ENCODE measurements around the gene COL15A1. TPM values are rescaled to one million over a fixed set of nuclear protein-coding genes. Genes with fewer than 3 reads are reported as not detected.

Gene COL15A1
- total and polyA plus RNA-seq, 4 donors = 6.3 to 126 (median 36.4) TPM

GRCh38 chr9:98974994-98975712 is 31.4 kb downstream of the COL15A1 start:
- H3K27me3 ChIP-seq (ENCODE audit: control insufficient read depth in 1 of 2, insufficient read depth in 2 of 2, low read length in 1 of 2) = no peaks in the 10 kb centered on the region
- H3K4me1 ChIP-seq (ENCODE audit: control insufficient read depth in 1 of 2, insufficient read depth in 2 of 2, low read length in 2 of 2) = no peaks in the 10 kb centered on the region
- H3K4me3 ChIP-seq (ENCODE audit: low read length in 2 of 2) = no peak overlapping the region
- DNase-seq = peak; percentile 86 to 96
- WGBS, 2 donors = 2 to 4% methylated on average over 33 of the region's 33 CpGs
- peak overlapping the region in 1 of 2 donors; percentile 4 for H3K27ac ChIP-seq (ENCODE audit: low read depth in 1 of 2, low read length in 2 of 2)
- no peaks in the 10 kb centered on the region for H3K36me3 ChIP-seq (ENCODE audit: control insufficient read depth in 1 of 2, insufficient read depth in 2 of 2, low read length in 1 of 2)
- no peaks in the 10 kb centered on the region for H3K9me3 ChIP-seq (ENCODE audit: control insufficient read depth, low read length)
- intact Hi-C loops (cut with DNase I) = loop anchor here in 1 of 2 donors (10.0 kb wide), 2 partner anchors 930 to 1450 kb away; partner anchors contain the start of genes MSANTD3 and STX17
- peak; percentile 91 for ATAC-seq (ENCODE audit: low FRiP score)

- 87 to 91% methylated on average over 3 of the region's 3 CpGs for WGBS, 2 donors
- no peak for DNase-seq
- Histone ChIP-seq H3K27ac (ENCODE audit: low read depth in 1 of 2, low read length in 2 of 2) (no peak overlapping the region), H3K9me3 (ENCODE audit: control insufficient read depth, low read length) (no peaks in the 10 kb centered on the region), H3K36me3 (ENCODE audit: control insufficient read depth in 1 of 2, insufficient read depth in 2 of 2, low read length in 1 of 2) (no peaks in the 10 kb centered on the region), H3K4me3 (ENCODE audit: low read length in 2 of 2) (no peak overlapping the region), H3K27me3 (ENCODE audit: control insufficient read depth in 1 of 2, insufficient read depth in 2 of 2, low read length in 1 of 2) (no peaks in the 10 kb centered on the region), H3K4me1 (ENCODE audit: control insufficient read depth in 1 of 2, insufficient read depth in 2 of 2, low read length in 2 of 2) (no peaks in the 10 kb centered on the region)
- intact Hi-C loops (cut with DNase I) = loop anchor here (1.0 to 10.0 kb wide), 3 partner anchors 22 to 1449 kb away; partner anchors contain the start of genes MSANTD3 (in 1 of the 2) and STX17 (in 1 of the 2)
- ATAC-seq (ENCODE audit: low FRiP score) = no peak
These were observed 32.1 kb downstream of the COL15A1 start for GRCh38 chr9:98975838-98976237.

DNA sequence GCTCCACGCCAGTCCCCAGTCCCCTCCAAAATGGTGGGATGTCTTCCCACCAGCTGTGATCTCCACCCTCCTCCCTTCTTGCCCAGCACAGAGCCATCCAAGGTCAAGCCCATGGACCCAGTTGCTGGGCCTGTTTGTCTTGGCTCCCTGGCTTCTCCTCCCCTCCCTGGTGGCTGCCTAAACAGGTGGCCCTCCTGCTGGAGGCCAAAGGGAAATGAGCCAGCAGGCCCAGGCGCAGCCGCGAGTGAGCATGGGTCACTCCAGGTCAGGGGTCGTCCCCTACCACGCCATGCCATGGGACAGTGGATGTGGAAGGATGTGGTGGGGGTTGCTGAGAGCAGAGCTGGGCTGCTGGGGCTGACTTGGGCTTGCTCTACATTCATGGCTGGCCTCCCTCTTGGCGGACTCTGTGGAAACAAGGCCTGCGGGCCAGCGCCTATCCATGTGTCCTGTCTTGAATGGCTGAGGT is 33.6 kb downstream of the COL15A1 start:
- no peaks in the 10 kb centered on the region for H3K36me3 ChIP-seq (ENCODE audit: control insufficient read depth in 1 of 2, insufficient read depth in 2 of 2, low read length in 1 of 2)
- DNase-seq (no peak), ATAC-seq (ENCODE audit: low FRiP score) (no peak)
- no peaks in the 10 kb centered on the region for H3K9me3 ChIP-seq (ENCODE audit: control insufficient read depth, low read length)
- no peaks in the 10 kb centered on the region for H3K27me3 ChIP-seq (ENCODE audit: control insufficient read depth in 1 of 2, insufficient read depth in 2 of 2, low read length in 1 of 2)
- intact Hi-C loops (cut with DNase I) = loop anchor here in 1 of 2 donors (10.0 kb wide), 2 partner anchors 928 to 1448 kb away; partner anchors contain the start of genes MSANTD3 and STX17
- H3K4me3 ChIP-seq (ENCODE audit: low read length in 2 of 2) = no peak overlapping the region
- no peak overlapping the region for H3K27ac ChIP-seq (ENCODE audit: low read depth in 1 of 2, low read length in 2 of 2)
- no peaks in the 10 kb centered on the region for H3K4me1 ChIP-seq (ENCODE audit: control insufficient read depth in 1 of 2, insufficient read depth in 2 of 2, low read length in 2 of 2)
- 54 to 57% methylated on average over 9 of the region's 9 CpGs for WGBS, 2 donors

DNA sequence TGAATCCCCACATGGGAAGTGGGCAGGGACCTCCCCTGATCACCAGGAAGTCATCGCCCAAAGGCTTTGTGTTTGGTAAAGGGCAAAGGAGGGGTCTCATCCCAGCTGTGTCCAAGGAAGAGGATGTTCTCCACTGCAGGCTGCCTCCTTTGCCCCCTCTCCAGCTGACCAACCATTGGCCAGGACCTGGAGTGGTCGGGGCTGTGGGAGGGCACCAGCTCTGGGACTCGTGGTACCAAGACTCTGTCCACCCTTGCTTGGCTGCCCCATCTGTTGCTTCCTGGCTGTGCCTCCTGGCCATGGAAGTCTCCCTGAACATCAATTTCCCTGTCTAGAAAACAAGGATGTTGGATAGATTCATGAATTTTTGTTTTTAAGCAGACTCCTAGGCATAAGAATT is 34.1 kb downstream of the COL15A1 start:
- no peak overlapping the region for H3K27ac ChIP-seq (ENCODE audit: low read depth in 1 of 2, low read length in 2 of 2)
- DNase-seq (no peak), ATAC-seq (ENCODE audit: low FRiP score) (no peak)
- H3K27me3 ChIP-seq (ENCODE audit: control insufficient read depth in 1 of 2, insufficient read depth in 2 of 2, low read length in 1 of 2) = no peaks in the 10 kb centered on the region
- no peaks in the 10 kb centered on the region for H3K36me3 ChIP-seq (ENCODE audit: control insufficient read depth in 1 of 2, insufficient read depth in 2 of 2, low read length in 1 of 2)
- WGBS, 2 donors = 62 to 64% methylated on average over 3 of the region's 3 CpGs
- no peak overlapping the region for H3K4me3 ChIP-seq (ENCODE audit: low read length in 2 of 2)
- no peaks in the 10 kb centered on the region for H3K9me3 ChIP-seq (ENCODE audit: control insufficient read depth, low read length)
- H3K4me1 ChIP-seq (ENCODE audit: control insufficient read depth in 1 of 2, insufficient read depth in 2 of 2, low read length in 2 of 2) = no peaks in the 10 kb centered on the region
- intact Hi-C loops (cut with DNase I) = loop anchor here in 1 of 2 donors (10.0 kb wide), 2 partner anchors 927 to 1447 kb away; partner anchors contain the start of genes MSANTD3 and STX17

DNA sequence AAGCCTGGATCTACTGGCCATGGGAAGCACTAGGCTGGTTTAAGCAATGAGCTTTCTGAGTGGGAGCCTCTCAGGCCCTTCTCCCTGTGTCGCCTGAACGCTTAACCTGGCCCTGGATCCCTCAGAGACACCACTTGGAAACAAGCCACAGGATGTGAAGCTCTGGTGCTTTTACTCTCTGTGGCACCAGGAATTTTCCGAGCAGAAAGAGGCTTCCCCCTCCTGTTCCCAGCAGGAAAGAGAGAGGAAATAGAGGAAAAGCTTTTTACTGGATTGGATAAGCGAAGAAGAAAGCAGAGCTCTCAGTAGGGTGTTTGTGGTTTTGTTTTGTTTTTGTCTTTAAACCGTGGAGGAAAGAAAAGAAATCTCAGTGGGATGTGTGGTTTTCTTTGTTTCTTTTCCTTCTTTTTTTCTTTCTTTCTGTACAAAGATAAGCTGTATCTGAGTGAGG is 34.5 kb downstream of the COL15A1 start:
- H3K27ac ChIP-seq (ENCODE audit: low read depth in 1 of 2, low read length in 2 of 2) = no peak overlapping the region
- H3K4me3 ChIP-seq (ENCODE audit: low read length in 2 of 2) = no peak overlapping the region
- no peaks in the 10 kb centered on the region for H3K9me3 ChIP-seq (ENCODE audit: control insufficient read depth, low read length)
- no peaks in the 10 kb centered on the region for H3K27me3 ChIP-seq (ENCODE audit: control insufficient read depth in 1 of 2, insufficient read depth in 2 of 2, low read length in 1 of 2)
- intact Hi-C loops (cut with DNase I) = loop anchor here in 1 of 2 donors (10.0 kb wide), 2 partner anchors 927 to 1447 kb away; partner anchors contain the start of genes MSANTD3 and STX17
- DNase-seq (no peak), ATAC-seq (ENCODE audit: low FRiP score) (peak; percentile 10)
- H3K36me3 ChIP-seq (ENCODE audit: control insufficient read depth in 1 of 2, insufficient read depth in 2 of 2, low read length in 1 of 2) = no peaks in the 10 kb centered on the region
- H3K4me1 ChIP-seq (ENCODE audit: control insufficient read depth in 1 of 2, insufficient read depth in 2 of 2, low read length in 2 of 2) = no peaks in the 10 kb centered on the region
- WGBS, 2 donors = 36 to 41% methylated on average over 5 of the region's 5 CpGs

DNA sequence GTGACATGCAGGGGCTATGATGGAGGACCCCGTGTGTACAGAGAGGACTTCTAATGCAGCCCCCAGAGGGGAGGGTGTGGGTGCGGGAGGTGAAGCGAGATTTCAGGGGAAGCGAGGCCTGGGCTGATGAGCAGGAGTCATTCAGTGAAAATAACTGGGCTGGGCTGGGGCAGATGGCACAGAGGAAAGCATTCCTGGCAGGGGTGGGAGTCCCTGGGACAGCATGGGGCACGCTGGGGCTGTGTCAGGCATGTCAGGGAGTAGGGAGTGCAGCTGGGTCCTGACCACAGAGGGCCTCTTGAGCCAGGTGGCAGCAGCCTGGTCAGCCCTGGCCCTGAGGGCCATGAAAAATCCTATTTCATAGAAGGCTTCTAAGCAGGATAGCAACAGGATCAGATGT is 36.6 kb downstream of the COL15A1 start:
- Histone ChIP-seq H3K27ac (ENCODE audit: low read depth in 1 of 2, low read length in 2 of 2) (no peak overlapping the region), H3K9me3 (ENCODE audit: control insufficient read depth, low read length) (no peaks in the 10 kb centered on the region), H3K27me3 (ENCODE audit: control insufficient read depth in 1 of 2, insufficient read depth in 2 of 2, low read length in 1 of 2) (no peaks in the 10 kb centered on the region), H3K4me1 (ENCODE audit: control insufficient read depth in 1 of 2, insufficient read depth in 2 of 2, low read length in 2 of 2) (no peaks in the 10 kb centered on the region), H3K36me3 (ENCODE audit: control insufficient read depth in 1 of 2, insufficient read depth in 2 of 2, low read length in 1 of 2) (no peaks in the 10 kb centered on the region), H3K4me3 (ENCODE audit: low read length in 2 of 2) (no peak overlapping the region)
- DNase-seq = no peak
- WGBS, 2 donors = 94 to 99% methylated on average over 5 of the region's 5 CpGs
- intact Hi-C loops (cut with DNase I) = no loop called here
- no peak for ATAC-seq (ENCODE audit: low FRiP score)

DNA sequence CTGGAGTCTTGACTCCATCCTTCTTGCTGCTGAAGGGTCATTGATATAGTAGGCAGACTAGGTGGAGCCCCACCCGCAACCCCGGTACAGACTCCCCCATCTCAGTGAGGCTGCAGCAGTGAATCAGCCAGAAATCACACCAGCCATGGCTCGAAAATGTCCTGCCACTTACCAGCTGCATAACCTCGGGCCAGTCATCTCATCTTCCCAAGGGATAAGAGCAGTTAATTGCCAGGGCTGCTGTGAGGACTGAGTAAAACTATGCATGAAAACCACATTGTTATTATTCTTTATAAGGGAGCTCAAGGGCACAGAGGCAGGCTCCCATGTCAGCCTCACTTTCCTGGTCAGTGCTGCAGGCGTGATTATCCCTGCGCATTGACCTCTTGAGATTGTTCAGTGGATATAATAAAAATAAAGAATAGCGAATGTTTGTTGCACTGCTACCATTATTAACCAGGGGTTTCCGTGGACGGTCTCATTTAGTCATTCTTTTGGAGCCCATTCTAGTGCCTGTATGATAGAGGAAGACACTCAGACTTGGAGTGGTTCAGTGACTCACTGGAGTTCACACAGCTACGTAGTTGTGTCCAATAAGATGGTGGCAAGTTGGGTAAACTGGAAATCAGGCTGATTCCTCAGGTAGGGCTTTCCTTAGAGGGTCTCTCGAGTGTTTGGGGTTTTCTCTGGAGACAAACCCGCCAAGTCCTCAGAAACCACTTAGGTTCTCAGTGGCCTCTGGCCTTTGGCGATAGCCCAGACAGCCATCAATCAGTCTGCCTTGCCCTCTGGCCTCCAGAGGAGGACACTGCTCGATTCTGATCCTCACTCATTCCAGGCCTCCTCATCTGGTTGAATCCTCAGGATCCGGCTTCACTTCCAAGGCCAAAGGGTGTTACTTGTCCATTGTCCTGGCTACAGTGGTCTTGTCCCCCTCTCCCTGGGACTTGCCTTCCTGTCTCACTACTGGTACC is 39.9 kb downstream of the COL15A1 start:
- Histone ChIP-seq H3K4me3 (ENCODE audit: low read length in 2 of 2) (no peak overlapping the region), H3K27me3 (ENCODE audit: control insufficient read depth in 1 of 2, insufficient read depth in 2 of 2, low read length in 1 of 2) (no peaks in the 10 kb centered on the region), H3K36me3 (ENCODE audit: control insufficient read depth in 1 of 2, insufficient read depth in 2 of 2, low read length in 1 of 2) (no peaks in the 10 kb centered on the region), H3K4me1 (ENCODE audit: control insufficient read depth in 1 of 2, insufficient read depth in 2 of 2, low read length in 2 of 2) (no peaks in the 10 kb centered on the region), H3K9me3 (ENCODE audit: control insufficient read depth, low read length) (no peaks in the 10 kb centered on the region), H3K27ac (ENCODE audit: low read depth in 1 of 2, low read length in 2 of 2) (no peak overlapping the region)
- DNase-seq (peak in 1 of 2 donors; percentile 64), ATAC-seq (ENCODE audit: low FRiP score) (no peak)
- WGBS, 2 donors = 77% methylated on average over 15 of the region's 15 CpGs
- intact Hi-C loops (cut with DNase I) = no loop called here

DNA sequence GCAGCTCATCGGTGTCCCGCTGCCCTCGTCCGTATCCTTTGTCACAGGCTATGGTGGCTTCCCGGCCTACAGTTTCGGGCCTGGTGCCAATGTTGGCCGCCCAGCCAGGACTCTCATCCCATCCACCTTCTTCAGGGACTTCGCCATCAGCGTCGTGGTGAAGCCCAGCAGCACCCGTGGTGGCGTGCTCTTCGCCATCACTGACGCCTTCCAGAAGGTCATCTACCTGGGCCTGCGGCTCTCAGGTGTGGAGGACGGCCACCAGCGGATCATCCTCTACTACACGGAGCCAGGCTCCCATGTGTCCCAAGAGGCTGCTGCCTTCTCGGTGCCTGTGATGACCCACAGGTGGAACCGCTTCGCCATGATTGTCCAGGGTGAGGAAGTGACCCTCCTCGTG is 41.9 kb downstream of the COL15A1 start:
- WGBS, 2 donors = 97% methylated on average over 22 of the region's 22 CpGs
- H3K4me1 ChIP-seq (ENCODE audit: control insufficient read depth in 1 of 2, insufficient read depth in 2 of 2, low read length in 2 of 2) = peaks cover 0 to 2% of the 10 kb centered on the region in 2 donors
- H3K27ac ChIP-seq (ENCODE audit: low read depth in 1 of 2, low read length in 2 of 2) = no peak overlapping the region

More for the DNA sequence above, 41.9 kb downstream of the COL15A1 start:
- Histone ChIP-seq H3K4me3 (ENCODE audit: low read length in 2 of 2) (no peak overlapping the region), H3K27me3 (ENCODE audit: control insufficient read depth in 1 of 2, insufficient read depth in 2 of 2, low read length in 1 of 2) (no peaks in the 10 kb centered on the region), H3K36me3 (ENCODE audit: control insufficient read depth in 1 of 2, insufficient read depth in 2 of 2, low read length in 1 of 2) (no peaks in the 10 kb centered on the region), H3K9me3 (ENCODE audit: control insufficient read depth, low read length) (no peaks in the 10 kb centered on the region)
- intact Hi-C loops (cut with DNase I) = no loop called here
- no peak for ATAC-seq (ENCODE audit: low FRiP score)
- peak in 1 of 2 donors; percentile 40 for DNase-seq
